SJSA1 (cell line): Measurements from ENCODE around the gene ENDOV. TPM values are rescaled to one million over a fixed set of nuclear protein-coding genes. Genes with fewer than 3 reads are reported as not detected.

ENCODE experiments used
- DNase-seq, 2 experiments: peaks; one replicate each; pipeline ENCODE4 v3.0.0-alpha.2; 2015 to 2020; ENCODE audit warnings: low spot score in 2 of 2, low read depth in 1 of 2
- H3K27ac ChIP-seq: fragments of 250-450 bp; sonication (Bioruptor Pico); 2 replicates; pipeline ENCODE4 v1.5.1; 2020; ENCODE audit warnings: mild to moderate bottlenecking, moderate library complexity
- H3K27me3 ChIP-seq: fragments of 250-450 bp; sonication (Bioruptor Pico); replicated peaks from 2 replicates; pipeline ENCODE4 v1.5.1; 2020; ENCODE audit warnings: mild to moderate bottlenecking, moderate library complexity
- H3K36me3 ChIP-seq: fragments of 250-450 bp; sonication (Bioruptor Pico); 2 replicates; pipeline ENCODE4 v1.5.1; 2020; ENCODE audit warnings: mild to moderate bottlenecking
- H3K4me1 ChIP-seq: fragments of 250-450 bp; sonication (Bioruptor Pico); replicated peaks from 2 replicates; pipeline ENCODE4 v1.6.1; 2021; ENCODE audit warnings: mild to moderate bottlenecking
- H3K4me3 ChIP-seq: fragments of 250-450 bp; sonication (Bioruptor Pico); 2 replicates; pipeline ENCODE4 v1.5.1; 2020; ENCODE audit warnings: mild to moderate bottlenecking
- H3K9me3 ChIP-seq: fragments of 250-450 bp; sonication (Bioruptor Pico); replicated peaks from 2 replicates; pipeline ENCODE4 v1.5.1; 2020; ENCODE audit warnings: mild to moderate bottlenecking
- total RNA-seq: library from RNA; depleted of rRNA; stranded (reverse); fragments of >200 nt; shearing (Covaris generic); gene quantifications from 2 replicates; pipeline ENCODE4 v1.2.3, GENCODE V29; 2014

ENDOV gene
- total RNA-seq, 1 experiment from 2014 or later = 25.6 TPM

GRCh38 chr17:80457236-80457856, 42.4 kb downstream of the ENDOV start:
- peaks cover 8% of the 10 kb centered on the region for H3K36me3 ChIP-seq
- peaks cover 20% of the 10 kb centered on the region for H3K27me3 ChIP-seq
- H3K4me3 ChIP-seq = no peak overlapping the region
- peaks cover 20% of the 10 kb centered on the region for H3K4me1 ChIP-seq
- 0 out of 2 replicates have a peak, but pooled peaks cover 3% of the 10 kb centered on the region for H3K9me3 ChIP-seq
- H3K27ac ChIP-seq = no peak overlapping the region
- no peak for DNase-seq

GRCh38 chr17:80458016-80458415, 43.0 kb downstream of the ENDOV start:
- peaks cover 20% of the 10 kb centered on the region for H3K27me3 ChIP-seq
- no peak overlapping the region for H3K4me3 ChIP-seq
- peaks cover 8% of the 10 kb centered on the region for H3K36me3 ChIP-seq
- no peak overlapping the region for H3K27ac ChIP-seq
- H3K4me1 ChIP-seq = peaks cover 20% of the 10 kb centered on the region
- H3K9me3 ChIP-seq = 0 out of 2 replicates have a peak, but pooled peaks cover 3% of the 10 kb centered on the region
- DNase-seq = no peak

GRCh38 chr17:80459234-80459633, 44.3 kb downstream of the ENDOV start:
- peaks cover 2% of the 10 kb centered on the region for H3K36me3 ChIP-seq
- peaks cover 29% of the 10 kb centered on the region for H3K27me3 ChIP-seq
- DNase-seq = no peak
- no peaks in the 10 kb centered on the region for H3K9me3 ChIP-seq
- peaks cover 12% of the 10 kb centered on the region for H3K4me1 ChIP-seq
- no peak overlapping the region for H3K4me3 ChIP-seq
- H3K27ac ChIP-seq = no peak overlapping the region

- Histone ChIP-seq H3K4me3 (no peak overlapping the region), H3K27ac (no peak overlapping the region)
- no peak for DNase-seq
Observed at GRCh38 chr17:80460429-80460834, 45.5 kb downstream of the ENDOV start.

GRCh38 chr17:80461528-80462160, 46.7 kb downstream of the ENDOV start:
- Histone ChIP-seq H3K9me3 (no peaks in the 10 kb centered on the region; the same call in 1 of the 2 replicates), H3K36me3 (no peaks in the 10 kb centered on the region), H3K27ac (no peak overlapping the region), H3K27me3 (peaks cover 53% of the 10 kb centered on the region), H3K4me3 (no peak overlapping the region), H3K4me1 (no peaks in the 10 kb centered on the region)
- no peak for DNase-seq

More at GRCh38 chr17:80460429-80460834, 45.5 kb downstream of the ENDOV start:
- Histone ChIP-seq H3K4me1 (peaks cover 5% of the 10 kb centered on the region), H3K9me3 (no peaks in the 10 kb centered on the region; the same call in 1 of the 2 replicates), H3K36me3 (no peaks in the 10 kb centered on the region), H3K27me3 (peaks cover 41% of the 10 kb centered on the region)

- Histone ChIP-seq H3K27ac (no peak overlapping the region), H3K9me3 (no peaks in the 10 kb centered on the region; the same call in 1 of the 2 replicates), H3K36me3 (no peaks in the 10 kb centered on the region), H3K4me1 (no peaks in the 10 kb centered on the region), H3K4me3 (no peak overlapping the region), H3K27me3 (peaks cover 74% of the 10 kb centered on the region)
- DNase-seq = no peak
Observed at GRCh38 chr17:80463784-80464400, 48.9 kb downstream of the ENDOV start.

- no peak for DNase-seq
- Histone ChIP-seq H3K27ac (no peak overlapping the region), H3K36me3 (no peaks in the 10 kb centered on the region), H3K9me3 (no peaks in the 10 kb centered on the region; the same call in 1 of the 2 replicates), H3K4me3 (no peak overlapping the region), H3K27me3 (peaks cover 75% of the 10 kb centered on the region), H3K4me1 (no peaks in the 10 kb centered on the region)
Observed at GRCh38 chr17:80464486-80464885, 49.5 kb downstream of the ENDOV start.

GRCh38 chr17:80465327-80465974, 50.5 kb downstream of the ENDOV start:
- Histone ChIP-seq H3K36me3 (no peaks in the 10 kb centered on the region), H3K27ac (no peak overlapping the region), H3K27me3 (peaks cover 75% of the 10 kb centered on the region), H3K4me1 (no peaks in the 10 kb centered on the region), H3K9me3 (no peaks in the 10 kb centered on the region; the same call in 1 of the 2 replicates), H3K4me3 (no peak overlapping the region)
- DNase-seq = no peak

GRCh38 chr17:80466188-80466705, 51.3 kb downstream of the ENDOV start:
- Histone ChIP-seq H3K4me1 (no peaks in the 10 kb centered on the region), H3K4me3 (no peak overlapping the region), H3K9me3 (no peaks in the 10 kb centered on the region; the same call in 1 of the 2 replicates), H3K36me3 (no peaks in the 10 kb centered on the region), H3K27me3 (peaks cover 81% of the 10 kb centered on the region), H3K27ac (no peak overlapping the region)
- no peak for DNase-seq

- no peak for DNase-seq
- Histone ChIP-seq H3K27me3 (peaks cover 97% of the 10 kb centered on the region), H3K27ac (no peak overlapping the region)
Observed at GRCh38 chr17:80468242-80468641, 53.3 kb downstream of the ENDOV start.

GRCh38 chr17:80468781-80469493, 54.0 kb downstream of the ENDOV start:
- H3K4me3 ChIP-seq = no peak overlapping the region
- no peaks in the 10 kb centered on the region for H3K4me1 ChIP-seq
- H3K36me3 ChIP-seq = no peaks in the 10 kb centered on the region
- H3K9me3 ChIP-seq = no peaks in the 10 kb centered on the region; the same call in 1 of the 2 replicates
- no peak for DNase-seq
- H3K27me3 ChIP-seq = peaks cover 98% of the 10 kb centered on the region
- no peak overlapping the region for H3K27ac ChIP-seq

More at GRCh38 chr17:80468242-80468641, 53.3 kb downstream of the ENDOV start:
- no peaks in the 10 kb centered on the region; the same call in 1 of the 2 replicates for H3K9me3 ChIP-seq
- no peaks in the 10 kb centered on the region for H3K36me3 ChIP-seq
- H3K4me3 ChIP-seq = no peak overlapping the region
- no peaks in the 10 kb centered on the region for H3K4me1 ChIP-seq

- DNase-seq = no peak
- Histone ChIP-seq H3K9me3 (no peaks in the 10 kb centered on the region; the same call in 1 of the 2 replicates), H3K27ac (no peak overlapping the region), H3K4me1 (peaks cover 4% of the 10 kb centered on the region), H3K4me3 (no peak overlapping the region), H3K27me3 (peaks cover 98% of the 10 kb centered on the region), H3K36me3 (no peaks in the 10 kb centered on the region)
Observed at GRCh38 chr17:80469667-80470066, 54.7 kb downstream of the ENDOV start.

GRCh38 chr17:80470603-80471002, 55.6 kb downstream of the ENDOV start:
- Histone ChIP-seq H3K4me3 (no peak overlapping the region), H3K4me1 (peaks cover 14% of the 10 kb centered on the region), H3K27ac (no peak overlapping the region), H3K36me3 (no peaks in the 10 kb centered on the region; the same call in 1 of the 2 replicates), H3K27me3 (peaks cover 98% of the 10 kb centered on the region), H3K9me3 (peaks cover 3% of the 10 kb centered on the region; the same call in 1 of the 2 replicates)
- no peak for DNase-seq
